Mesendoderm (in vitro differentiated cells): ENCODE data around the gene C1orf53.
"Not testable (repeated sequence)": the region's sequence is repeated elsewhere in the genome, so short reads cannot be mapped to it uniquely, and the experiment has no call there.

Source experiments
- DNase-seq: peaks from one replicate; pipeline ENCODE4 v3.0.0; 2013
- H2AK5ac ChIP-seq: 2 replicates; pipeline ENCODE4 v1.6.1; 2013; ENCODE audit warnings: low read length, inconsistent platforms
- H2BK120ac ChIP-seq: 2 replicates; pipeline ENCODE4 v1.6.1; 2013; ENCODE audit warnings: low read depth, mild to moderate bottlenecking, low read length, moderate library complexity, mixed read lengths
- H2BK15ac ChIP-seq: replicated peaks from 2 replicates; pipeline ENCODE4 v1.6.1; 2013; ENCODE audit warnings: low read depth, mild to moderate bottlenecking, moderate library complexity
- H2BK5ac ChIP-seq: 2 replicates; pipeline ENCODE4 v1.6.1; 2013; ENCODE audit warnings: low read length, inconsistent platforms
- H3K18ac ChIP-seq: 2 replicates; pipeline ENCODE4 v1.6.1; 2013; ENCODE audit warnings: mild to moderate bottlenecking, low read length, mixed read lengths
- H3K23ac ChIP-seq: one replicate; pipeline ENCODE4 v1.6.1; 2013; ENCODE audit warnings: low read length
- H3K27ac ChIP-seq: 2 replicates; pipeline ENCODE4 v1.5.1; 2013; ENCODE audit warnings: low read depth, mild to moderate bottlenecking, inconsistent platforms, low read length, moderate library complexity
- H3K27me3 ChIP-seq: 2 replicates; pipeline ENCODE4 v1.6.1; 2013; ENCODE audit warnings: low read length, control low read depth, mild to moderate bottlenecking, inconsistent platforms; ENCODE audit not compliant: insufficient read depth, poor library complexity
- H3K36me3 ChIP-seq: 2 replicates; pipeline ENCODE4 v1.6.1; 2013; ENCODE audit warnings: low read length, inconsistent platforms; ENCODE audit not compliant: control insufficient read depth, insufficient read depth
- H3K4ac ChIP-seq: one replicate; pipeline ENCODE4 v1.6.1; 2013; ENCODE audit warnings: low read depth, mild to moderate bottlenecking, low read length, moderate library complexity
- H3K4me1 ChIP-seq: 2 replicates; pipeline ENCODE4 v1.6.1; 2013; ENCODE audit warnings: low read depth, low read length, inconsistent platforms; ENCODE audit not compliant: control insufficient read depth
- H3K4me2 ChIP-seq: 2 replicates; pipeline ENCODE4 v1.6.1; 2013; ENCODE audit warnings: low read length
- H3K4me3 ChIP-seq: 2 replicates; pipeline ENCODE4 v1.5.1; 2013; ENCODE audit warnings: mild to moderate bottlenecking, low read length
- H3K56ac ChIP-seq: one replicate; pipeline ENCODE4 v1.6.1; 2013; ENCODE audit warnings: low read length
- H3K79me1 ChIP-seq: 2 replicates; pipeline ENCODE4 v1.6.1; 2013; ENCODE audit warnings: low read length, inconsistent platforms
- H3K79me2 ChIP-seq: 2 replicates; pipeline ENCODE4 v1.6.1; 2013; ENCODE audit warnings: mild to moderate bottlenecking, low read length; ENCODE audit not compliant: control insufficient read depth, insufficient read depth
- H3K9ac ChIP-seq: 2 replicates; pipeline ENCODE4 v1.6.1; 2013; ENCODE audit warnings: low read length, inconsistent platforms
- H4K5ac ChIP-seq: one replicate; pipeline ENCODE4 v1.6.1; 2013; ENCODE audit warnings: low read length
- H4K8ac ChIP-seq: one replicate; pipeline ENCODE4 v1.6.1; 2013; ENCODE audit warnings: low read depth, mild to moderate bottlenecking, control low read depth, low read length, moderate library complexity
- WGBS: extraction: QIAGEN DNeasy Blood & Tissue Kit; methylation state at CpG from one replicate; pipeline ENCODE4 v1.1.7; 2013; ENCODE audit warnings: low lambda C conversion rate, missing lambda C conversion rate; ENCODE audit not compliant: insufficient coverage; ENCODE audit errors: extremely low coverage; 5-methylcytosine and 5-hydroxymethylcytosine counted together

Gene C1orf53

GRCh38 chr1:197951617-197952175 lies 49.3 kb downstream of the C1orf53 start:
- Histone ChIP-seq H3K79me2 (no peaks in the 10 kb centered on the region), H3K27ac (no peak overlapping the region), H3K56ac (no peak overlapping the region), H3K4me3 (no peak overlapping the region), H3K23ac (no peak overlapping the region), H4K8ac (no peak overlapping the region), H2BK120ac (no peak overlapping the region), H3K4me1 (no peaks in the 10 kb centered on the region), H2AK5ac (no peak overlapping the region), H3K18ac (no peak overlapping the region), H3K79me1 (no peaks in the 10 kb centered on the region), H3K36me3 (no peaks in the 10 kb centered on the region), H3K27me3 (no peaks in the 10 kb centered on the region), H3K4me2 (no peak overlapping the region), H3K9ac (no peak overlapping the region), H2BK15ac (no peak overlapping the region), H3K4ac (no peak overlapping the region), H4K5ac (no peak overlapping the region), H2BK5ac (no peak overlapping the region)
- no peak for DNase-seq
- no CpG with 5 or more reads among the region's 5 CpGs for WGBS

GRCh38 chr1:197953472-197953871 lies 51.0 kb downstream of the C1orf53 start:
- H3K79me1 ChIP-seq, H3K56ac ChIP-seq, H3K4me1 ChIP-seq, DNase-seq, H3K36me3 ChIP-seq, H2BK5ac ChIP-seq, H4K5ac ChIP-seq, H2BK120ac ChIP-seq, H3K9ac ChIP-seq, H3K18ac ChIP-seq, H3K4me2 ChIP-seq, H3K27me3 ChIP-seq, H3K79me2 ChIP-seq, H3K27ac ChIP-seq, H2AK5ac ChIP-seq, H2BK15ac ChIP-seq, H3K4ac ChIP-seq, H4K8ac ChIP-seq, H3K23ac ChIP-seq, H3K4me3 ChIP-seq: not testable (repeated sequence)
- no CpG with 5 or more reads among the region's 6 CpGs for WGBS

- Histone ChIP-seq H3K9ac (no peak overlapping the region), H3K79me2 (no peaks in the 10 kb centered on the region), H2BK15ac (no peak overlapping the region), H3K4me2 (no peak overlapping the region), H3K4me3 (no peak overlapping the region), H3K27ac (no peak overlapping the region), H3K4me1 (no peaks in the 10 kb centered on the region), H3K4ac (no peak overlapping the region), H3K79me1 (no peaks in the 10 kb centered on the region), H3K36me3 (no peaks in the 10 kb centered on the region), H3K56ac (no peak overlapping the region), H2AK5ac (no peak overlapping the region), H3K18ac (no peak overlapping the region), H2BK120ac (no peak overlapping the region), H2BK5ac (no peak overlapping the region), H3K27me3 (no peaks in the 10 kb centered on the region), H3K23ac (no peak overlapping the region), H4K8ac (no peak overlapping the region), H4K5ac (no peak overlapping the region)
- DNase-seq = no peak
- no CpG with 5 or more reads among the region's 4 CpGs for WGBS
These were observed 52.4 kb downstream of the C1orf53 start for GRCh38 chr1:197954718-197955418.

GRCh38 chr1:197955486-197956394 lies 53.3 kb downstream of the C1orf53 start:
- H3K9ac ChIP-seq = no peak overlapping the region
- H3K4ac ChIP-seq = no peak overlapping the region
- H3K36me3 ChIP-seq = no peaks in the 10 kb centered on the region
- H2BK15ac ChIP-seq = no peak overlapping the region
- no peaks in the 10 kb centered on the region for H3K79me1 ChIP-seq
- no peak overlapping the region for H4K8ac ChIP-seq
- no peak overlapping the region for H3K18ac ChIP-seq
- no peak overlapping the region for H2BK5ac ChIP-seq
- H4K5ac ChIP-seq = no peak overlapping the region
- H3K4me3 ChIP-seq = no peak overlapping the region
- no peak overlapping the region for H2AK5ac ChIP-seq
- no peak overlapping the region for H3K4me2 ChIP-seq
- no peak overlapping the region for H3K27ac ChIP-seq
- no peak overlapping the region for H3K23ac ChIP-seq
- H3K4me1 ChIP-seq = no peaks in the 10 kb centered on the region
- no peak overlapping the region for H2BK120ac ChIP-seq
- no CpG with 5 or more reads among the region's 4 CpGs for WGBS
- H3K27me3 ChIP-seq = no peaks in the 10 kb centered on the region
- no peaks in the 10 kb centered on the region for H3K79me2 ChIP-seq
- H3K56ac ChIP-seq = no peak overlapping the region
- no peak for DNase-seq
